Tibial nerve (tissue), 4 donors: Measurements from ENCODE around the gene RASD2.

ENCODE experiments used
- EP300 ChIP-seq, 2 donors: sonication (generic); formaldehyde crosslinking; IDR thresholded peaks; one replicate each; pipeline ENCODE4 v1.6.1; 2017; ENCODE audit warnings: antibody characterized with exemption in 2 of 2, mild to moderate bottlenecking in 1 of 2
- TF ChIP-seq, protein P1 (sequence below), 5 experiments: fragments of 200-600 bp in 3 of 5; fragments of 450-650 bp in 2 of 5; sonication (generic) in 3 of 5; IDR thresholded peaks; one replicate each; pipeline ENCODE4 v1.5.1; 2016 to 2019; ENCODE audit warnings: antibody characterized with exemption in 5 of 5, mild to moderate bottlenecking in 3 of 5, moderate library complexity in 2 of 5

GRCh38 chr22:35559354-35560005 is 18.8 kb downstream of the RASD2 start:
- TF ChIP-seq, protein P1, sequence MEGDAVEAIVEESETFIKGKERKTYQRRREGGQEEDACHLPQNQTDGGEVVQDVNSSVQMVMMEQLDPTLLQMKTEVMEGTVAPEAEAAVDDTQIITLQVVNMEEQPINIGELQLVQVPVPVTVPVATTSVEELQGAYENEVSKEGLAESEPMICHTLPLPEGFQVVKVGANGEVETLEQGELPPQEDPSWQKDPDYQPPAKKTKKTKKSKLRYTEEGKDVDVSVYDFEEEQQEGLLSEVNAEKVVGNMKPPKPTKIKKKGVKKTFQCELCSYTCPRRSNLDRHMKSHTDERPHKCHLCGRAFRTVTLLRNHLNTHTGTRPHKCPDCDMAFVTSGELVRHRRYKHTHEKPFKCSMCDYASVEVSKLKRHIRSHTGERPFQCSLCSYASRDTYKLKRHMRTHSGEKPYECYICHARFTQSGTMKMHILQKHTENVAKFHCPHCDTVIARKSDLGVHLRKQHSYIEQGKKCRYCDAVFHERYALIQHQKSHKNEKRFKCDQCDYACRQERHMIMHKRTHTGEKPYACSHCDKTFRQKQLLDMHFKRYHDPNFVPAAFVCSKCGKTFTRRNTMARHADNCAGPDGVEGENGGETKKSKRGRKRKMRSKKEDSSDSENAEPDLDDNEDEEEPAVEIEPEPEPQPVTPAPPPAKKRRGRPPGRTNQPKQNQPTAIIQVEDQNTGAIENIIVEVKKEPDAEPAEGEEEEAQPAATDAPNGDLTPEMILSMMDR (IDR thresholded peaks at IDR 0.05), result no peak
- TF ChIP-seq EP300 (IDR thresholded peaks at IDR 0.05), result no peak
